B cell (primary cell): ENCODE results near the gene LARGE1. TPM values are rescaled to one million over a fixed set of nuclear protein-coding genes. Genes with fewer than 3 reads are reported as not detected.

Experiments
- ATAC-seq: fragments of 200-7000 bp; cut with Tn5 transposase; one replicate; pipeline ENCODE4 v1.10.0; 2021; ENCODE audit warnings: low read depth, mild to moderate bottlenecking, moderate number of reproducible peaks, moderate library complexity
- CTCF ChIA-PET: fragments of 350-600 bp; sonication (Branson Sonifier 250); formaldehyde crosslinking; loops from one replicate; lab custom pipeline; 2021; ENCODE audit warnings: antibody characterized with exemption, inconsistent platforms; lab: Charles Lee
- POLR2A ChIA-PET: fragments of 350-600 bp; sonication (Branson Sonifier 250); formaldehyde crosslinking; loops from one replicate; lab custom pipeline; 2021; ENCODE audit warnings: antibody characterized with exemption; lab: Charles Lee
- DNase-seq: peaks from one replicate; pipeline ENCODE4 v3.0.0; 2013
- H2AFZ ChIP-seq: 2 replicates; pipeline ENCODE4 v1.6.1; 2012; ENCODE audit warnings: mild to moderate bottlenecking, low read depth, low read length; ENCODE audit not compliant: insufficient read depth, poor library complexity, severe bottlenecking
- H3K27ac ChIP-seq, 2 donors: 1 replicate in 1 of 2; 2 replicates in 1 of 2; pipeline ENCODE4 v1.5.1; 2012 to 2013; ENCODE audit warnings: low read length in 2 of 2, mild to moderate bottlenecking in 2 of 2, moderate library complexity in 1 of 2
- H3K27me3 ChIP-seq, 4 experiments: fragments of 200-600 bp in 1 of 4; sonication (generic) in 1 of 4; replicated peaks in 1 of 4; 1 replicate in 2 of 4; 2 replicates in 2 of 4; pipeline versions ENCODE4 v1.6.1 to v1.7.0; 2013 to 2016; ENCODE audit warnings: low read length in 3 of 4, mild to moderate bottlenecking in 2 of 4, mixed read lengths in 1 of 4, moderate library complexity in 1 of 4; ENCODE audit not compliant: insufficient read depth in 4 of 4, control insufficient read depth in 3 of 4; ENCODE audit errors: control extremely low read depth in 1 of 4
- H3K36me3 ChIP-seq, 2 experiments: replicated peaks in 1 of 2; 1 replicate in 1 of 2; 2 replicates in 1 of 2; pipeline versions ENCODE4 v1.6.1 to v1.7.1; 2013; ENCODE audit warnings: low read length in 1 of 2; ENCODE audit not compliant: insufficient read depth in 2 of 2, control insufficient read depth in 1 of 2; ENCODE audit errors: control extremely low read depth in 1 of 2, extremely low read depth in 1 of 2
- H3K4me1 ChIP-seq, 2 donors: fragments of 200-600 bp in 1 of 2; sonication (generic) in 1 of 2; 1 replicate in 1 of 2; 2 replicates in 1 of 2; pipeline versions ENCODE4 v1.5.1 to v1.6.1; 2013 to 2017; ENCODE audit warnings: low read length in 2 of 2; ENCODE audit not compliant: control insufficient read depth in 2 of 2, insufficient read depth in 2 of 2
- H3K4me2 ChIP-seq: replicated peaks from 2 replicates; pipeline ENCODE3; 2012; ENCODE audit warnings: mild to moderate bottlenecking, low read depth, low read length; ENCODE audit not compliant: poor library complexity, severe bottlenecking
- H3K4me3 ChIP-seq, 5 experiments: fragments of 200-600 bp in 1 of 5; sonication (generic) in 1 of 5; 1 replicate in 3 of 5; 2 replicates in 2 of 5; pipeline versions ENCODE4 v1.5.1 to v1.7.0; 2011 to 2016; ENCODE audit warnings: low read length in 4 of 5, mild to moderate bottlenecking in 4 of 5, low read depth in 2 of 5, control low read depth in 1 of 5, moderate library complexity in 1 of 5; ENCODE audit not compliant: insufficient read depth in 1 of 5; ENCODE audit errors: control extremely low read depth in 1 of 5, extremely low read depth in 1 of 5
- H3K79me2 ChIP-seq: fragments of 200-600 bp; sonication (generic); one replicate; pipeline ENCODE4 v1.6.0; 2016; ENCODE audit warnings: low read length; ENCODE audit not compliant: control insufficient read depth, insufficient read depth
- H3K9ac ChIP-seq: fragments of 200-600 bp; sonication (generic); 2 replicates; pipeline ENCODE4 v1.6.1; 2017; ENCODE audit warnings: mild to moderate bottlenecking, low read length, moderate library complexity
- H3K9me3 ChIP-seq, 3 donors: one replicate each; pipeline versions ENCODE4 v1.6.1 to v1.7.1; 2013; ENCODE audit warnings: low read length in 2 of 3; ENCODE audit not compliant: control insufficient read depth in 2 of 3, insufficient read depth in 1 of 3; ENCODE audit errors: control extremely low read depth in 1 of 3
- H4K20me1 ChIP-seq: 2 replicates; pipeline ENCODE4 v1.6.0; 2012; ENCODE audit warnings: mild to moderate bottlenecking, low read length; ENCODE audit not compliant: insufficient read depth, control insufficient read depth, poor library complexity, severe bottlenecking
- H3K27ac Mint-ChIP-seq: one replicate; pipeline ENCODE4 v1.8.0; 2021; ENCODE audit warnings: mixed read lengths
- H3K27me3 Mint-ChIP-seq: one replicate; pipeline ENCODE4 v1.8.0; 2021; ENCODE audit warnings: mixed read lengths
- H3K4me1 Mint-ChIP-seq: one replicate; pipeline ENCODE4 v1.8.0; 2021; ENCODE audit warnings: mixed read lengths
- H3K4me3 Mint-ChIP-seq: one replicate; pipeline ENCODE4 v1.8.0; 2021; ENCODE audit warnings: mixed read lengths
- H3K9me3 Mint-ChIP-seq: one replicate; pipeline ENCODE4 v1.8.0; 2022; ENCODE audit warnings: mixed read lengths; ENCODE audit not compliant: insufficient read depth
- CTCF ChIP-seq: fragments of 200-600 bp; IDR thresholded peaks from one replicate; pipeline ENCODE4 v1.8.0; 2022; ENCODE audit warnings: antibody characterized with exemption, mild to moderate bottlenecking
- EZH2 ChIP-seq: IDR thresholded peaks from 2 replicates; pipeline ENCODE4 v1.6.1; 2012; ENCODE audit warnings: borderline replicate concordance, low read depth, mild to moderate bottlenecking, moderate library complexity, low read length; ENCODE audit not compliant: insufficient read depth, poor library complexity, severe bottlenecking
- intact Hi-C: fragments of 100-400 bp; cut with micrococcal nuclease; formaldehyde crosslinking; loops from one replicate; pipeline ENCODE4 v1.10.0; 2022
- polyA plus RNA-seq: library from polyadenylated mRNA; depleted of rRNA; stranded (reverse); fragments of >200 nt; gene quantifications from 2 replicates; pipeline ENCODE4 v1.2.3, GENCODE V29; 2012
- total RNA-seq, 2 donors: library from RNA; stranded (reverse); fragments of 120-200 nt in 1 of 2; gene quantifications; 1 replicate in 1 of 2; 2 replicates in 1 of 2; pipeline versions ENCODE4 v1.2.3 to v1.2.4, GENCODE V29; 2013 to 2022

LARGE1 gene
- total and polyA plus RNA-seq, 2 donors (not counting 1 experiment from before 2014, with no cell fraction given): 20.7 to 82.0 TPM

- Mint-ChIP-seq H3K27me3 (no peaks in the 10 kb centered on the region), H3K4me1 (no peaks in the 10 kb centered on the region), H3K27ac (no peak overlapping the region), H3K9me3 (no peaks in the 10 kb centered on the region), H3K4me3 (no peak overlapping the region)
- DNase-seq (no peak), ATAC-seq (no peak)
- intact Hi-C loops: no loop called here
- CTCF ChIA-PET: interaction anchor here (0.6 to 1.0 kb wide), 2 partner anchors 73 to 290 kb away, joined by 3 to 4 read pairs; no protein-coding TSS in a partner anchor
- Histone ChIP-seq H3K27me3 (no peaks in the 10 kb centered on the region), H3K27ac (no peak overlapping the region), H3K9ac (no peak overlapping the region), H3K36me3 (no peaks in the 10 kb centered on the region), H3K79me2 (no peaks in the 10 kb centered on the region), H3K4me3 (no peak overlapping the region), H2AFZ (no peak overlapping the region), H4K20me1 (no peaks in the 10 kb centered on the region), H3K9me3 (peaks cover 0 to 2% (median 0%) of the 10 kb centered on the region in 3 donors), H3K4me2 (no peak overlapping the region), H3K4me1 (no peaks in the 10 kb centered on the region)
- TF ChIP-seq CTCF: no peak
- no peak for TF ChIP-seq EZH2
- POLR2A ChIA-PET: no interaction called here
Observed at GRCh38 chr22:33591946-33592345, 328.3 kb downstream of the LARGE1 start.

- POLR2A ChIA-PET: no interaction called here
- no peak for ATAC-seq
- TF ChIP-seq EZH2 (no peak), CTCF (no peak)
- intact Hi-C loops: no loop called here
- peaks cover 0 to 2% (median 0%) of the 10 kb centered on the region in 3 donors for H3K9me3 ChIP-seq
- no peak overlapping the region for H2AFZ ChIP-seq
- H3K4me2 ChIP-seq: no peak overlapping the region
- no peak for DNase-seq
- no peak overlapping the region for H3K27ac Mint-ChIP-seq
- no peaks in the 10 kb centered on the region for H3K4me1 Mint-ChIP-seq
- no peaks in the 10 kb centered on the region for H3K9me3 Mint-ChIP-seq
- H3K4me3 ChIP-seq: no peak overlapping the region
- no peaks in the 10 kb centered on the region for H3K27me3 ChIP-seq
- H3K9ac ChIP-seq: no peak overlapping the region
- H3K4me3 Mint-ChIP-seq: no peak overlapping the region
- no peaks in the 10 kb centered on the region for H4K20me1 ChIP-seq
- H3K36me3 ChIP-seq: no peaks in the 10 kb centered on the region
- no peaks in the 10 kb centered on the region for H3K4me1 ChIP-seq
- H3K27me3 Mint-ChIP-seq: no peaks in the 10 kb centered on the region
- CTCF ChIA-PET: no interaction called here
- H3K27ac ChIP-seq: no peak overlapping the region
- no peaks in the 10 kb centered on the region for H3K79me2 ChIP-seq
Observed at GRCh38 chr22:33589297-33589696, 331.0 kb downstream of the LARGE1 start.
